ENCODE measurements around the gene LMNTD2.
"Not testable (repeated sequence)": the region's sequence is repeated elsewhere in the genome, so short reads cannot be mapped to it uniquely, and the experiment has no call there.

The LMNTD2 gene

GRCh38 chr11:574632-575312 lies 14.2 kb upstream of the LMNTD2 start:
- peak overlapping the region; percentile 62 for H3K4me3 ChIP-seq (ENCODE audit: low read length)
- no peak for DNase-seq (ENCODE audit: low read depth)
- TF ChIP-seq, protein P1, sequence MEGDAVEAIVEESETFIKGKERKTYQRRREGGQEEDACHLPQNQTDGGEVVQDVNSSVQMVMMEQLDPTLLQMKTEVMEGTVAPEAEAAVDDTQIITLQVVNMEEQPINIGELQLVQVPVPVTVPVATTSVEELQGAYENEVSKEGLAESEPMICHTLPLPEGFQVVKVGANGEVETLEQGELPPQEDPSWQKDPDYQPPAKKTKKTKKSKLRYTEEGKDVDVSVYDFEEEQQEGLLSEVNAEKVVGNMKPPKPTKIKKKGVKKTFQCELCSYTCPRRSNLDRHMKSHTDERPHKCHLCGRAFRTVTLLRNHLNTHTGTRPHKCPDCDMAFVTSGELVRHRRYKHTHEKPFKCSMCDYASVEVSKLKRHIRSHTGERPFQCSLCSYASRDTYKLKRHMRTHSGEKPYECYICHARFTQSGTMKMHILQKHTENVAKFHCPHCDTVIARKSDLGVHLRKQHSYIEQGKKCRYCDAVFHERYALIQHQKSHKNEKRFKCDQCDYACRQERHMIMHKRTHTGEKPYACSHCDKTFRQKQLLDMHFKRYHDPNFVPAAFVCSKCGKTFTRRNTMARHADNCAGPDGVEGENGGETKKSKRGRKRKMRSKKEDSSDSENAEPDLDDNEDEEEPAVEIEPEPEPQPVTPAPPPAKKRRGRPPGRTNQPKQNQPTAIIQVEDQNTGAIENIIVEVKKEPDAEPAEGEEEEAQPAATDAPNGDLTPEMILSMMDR (IDR thresholded peaks at IDR 0.05; ENCODE audit: insufficient read depth, low read depth, low read length, missing control alignments) = no peak

- H3K4me3 ChIP-seq (ENCODE audit: low read length) = peak overlapping the region; percentile 62
Measured at GRCh38 chr11:574031-574570, 13.6 kb upstream of the LMNTD2 start.

GRCh38 chr11:573146-573759 lies 12.7 kb upstream of the LMNTD2 start:
- TF ChIP-seq, protein P1 (IDR thresholded peaks at IDR 0.05; ENCODE audit: insufficient read depth, low read depth, low read length, missing control alignments) = no peak
- no peak overlapping the region for H3K4me3 ChIP-seq (ENCODE audit: low read length)
- no peak for DNase-seq (ENCODE audit: low read depth)

More at GRCh38 chr11:574031-574570, 13.6 kb upstream of the LMNTD2 start:
- not testable (repeated sequence) for DNase-seq (ENCODE audit: low read depth)

- TF ChIP-seq, protein P1 (IDR thresholded peaks at IDR 0.05; ENCODE audit: insufficient read depth, low read depth, low read length, missing control alignments) = no peak
Measured at GRCh38 chr11:571802-572185, 11.3 kb upstream of the LMNTD2 start.

DNA sequence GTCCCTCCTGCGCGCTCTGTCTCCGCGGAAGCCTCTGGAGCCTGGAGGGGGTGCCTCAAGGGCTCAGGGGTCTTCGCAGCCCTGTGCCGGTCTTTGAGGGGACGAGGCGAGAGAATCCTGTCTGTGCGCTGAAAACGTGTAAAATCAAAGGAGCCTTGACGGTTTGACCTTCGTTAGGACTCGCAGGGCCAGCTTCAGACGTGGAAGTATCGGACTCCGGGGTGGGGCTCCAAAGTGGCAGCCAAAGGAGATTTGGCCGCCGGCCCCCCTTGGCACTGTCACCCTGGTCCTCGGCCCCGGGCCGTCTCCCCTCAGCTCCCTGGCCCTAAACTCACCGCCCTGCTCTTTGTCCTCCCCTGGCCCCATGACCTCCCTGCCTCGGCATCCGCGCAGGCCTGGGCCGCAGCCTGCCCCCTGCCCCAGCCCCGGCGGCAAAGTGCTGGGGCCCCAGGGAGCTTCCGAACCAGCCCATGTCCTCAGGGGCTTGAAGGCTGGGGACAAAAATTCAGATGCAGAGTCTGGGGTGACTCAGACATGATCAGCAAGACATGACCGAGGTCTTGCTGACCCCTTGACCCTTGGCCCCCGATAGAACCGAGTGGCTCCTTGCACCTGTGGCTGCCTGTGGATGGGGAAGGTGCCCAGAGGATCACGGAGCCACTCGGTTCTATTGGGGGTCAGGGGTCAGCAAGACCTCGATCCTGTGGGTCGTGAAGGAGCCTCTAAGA lies 8.8 kb upstream of the LMNTD2 start:
- TF ChIP-seq, protein P1 (IDR thresholded peaks at IDR 0.05; ENCODE audit: insufficient read depth, low read depth, low read length, missing control alignments) = no peak
- H3K4me3 ChIP-seq (ENCODE audit: low read length) = peak overlapping the region; percentile 61
- no peak for DNase-seq (ENCODE audit: low read depth)

More at GRCh38 chr11:571802-572185, 11.3 kb upstream of the LMNTD2 start:
- DNase-seq (ENCODE audit: low read depth) = no peak
- no peak overlapping the region for H3K4me3 ChIP-seq (ENCODE audit: low read length)

- peak overlapping the region; percentile 83 for H3K4me3 ChIP-seq (ENCODE audit: low read length)
- TF ChIP-seq, protein P1 (IDR thresholded peaks at IDR 0.05; ENCODE audit: insufficient read depth, low read depth, low read length, missing control alignments) = no peak
- peak; percentile 96 for DNase-seq (ENCODE audit: low read depth)
Measured at GRCh38 chr11:568306-569157, 8.0 kb upstream of the LMNTD2 start.
